Choroid plexus epithelial cell (primary cell): ENCODE data around the gene OR9G1.
"Not testable (repeated sequence)": the region's sequence is repeated elsewhere in the genome, so short reads cannot be mapped to it uniquely, and the experiment has no call there.

Experiments used
- DNase-seq: peaks from one replicate; pipeline ENCODE4 v3.0.0-alpha.2; 2010; ENCODE audit warnings: low read depth
- H3K4me3 ChIP-seq: 2 replicates; pipeline ENCODE4 v1.5.1; 2011; ENCODE audit warnings: low read depth, mild to moderate bottlenecking, control low read depth, low read length, moderate library complexity
- TF ChIP-seq, protein P1 (sequence below): conservative IDR thresholded peaks from 2 replicates; pipeline ENCODE4 v1.5.1; 2011; ENCODE audit warnings: low read depth, mild to moderate bottlenecking, control low read depth, inconsistent platforms, low read length, moderate library complexity

The OR9G1 gene, protein sequence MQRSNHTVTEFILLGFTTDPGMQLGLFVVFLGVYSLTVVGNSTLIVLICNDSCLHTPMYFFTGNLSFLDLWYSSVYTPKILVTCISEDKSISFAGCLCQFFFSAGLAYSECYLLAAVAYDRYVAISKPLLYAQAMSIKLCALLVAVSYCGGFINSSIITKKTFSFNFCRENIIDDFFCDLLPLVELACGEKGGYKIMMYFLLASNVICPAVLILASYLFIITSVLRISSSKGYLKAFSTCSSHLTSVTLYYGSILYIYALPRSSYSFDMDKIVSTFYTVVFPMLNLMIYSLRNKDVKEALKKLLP

DNA sequence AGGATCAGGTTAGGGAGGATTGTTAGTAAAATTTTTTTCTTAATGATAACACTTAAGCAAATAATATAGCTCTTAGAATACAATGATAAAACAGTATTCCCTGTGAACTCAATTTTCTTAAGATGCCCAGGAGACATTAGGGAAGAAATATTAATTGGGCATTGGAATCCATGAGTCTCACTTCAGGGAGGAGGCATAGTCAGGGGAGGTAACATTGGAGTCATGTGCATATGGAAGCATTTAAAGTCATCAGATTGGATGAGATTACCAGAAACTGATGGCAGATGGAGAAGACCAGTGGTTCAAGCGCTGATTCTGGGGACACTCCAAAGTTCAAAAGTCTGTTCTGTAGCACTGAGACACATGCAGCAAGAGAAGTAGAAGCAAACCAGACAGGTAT, at the start of gene OR9G1:
Gene OR9G1, plus strand, starts transcription at position 301 of the 400 bp plus-strand sequence. CDS start 1,293 bp downstream, outside the sequence.
- no peak within 1 kb of the TSS for H3K4me3 ChIP-seq
- DNase-seq = no peak
- TF ChIP-seq, protein P1, sequence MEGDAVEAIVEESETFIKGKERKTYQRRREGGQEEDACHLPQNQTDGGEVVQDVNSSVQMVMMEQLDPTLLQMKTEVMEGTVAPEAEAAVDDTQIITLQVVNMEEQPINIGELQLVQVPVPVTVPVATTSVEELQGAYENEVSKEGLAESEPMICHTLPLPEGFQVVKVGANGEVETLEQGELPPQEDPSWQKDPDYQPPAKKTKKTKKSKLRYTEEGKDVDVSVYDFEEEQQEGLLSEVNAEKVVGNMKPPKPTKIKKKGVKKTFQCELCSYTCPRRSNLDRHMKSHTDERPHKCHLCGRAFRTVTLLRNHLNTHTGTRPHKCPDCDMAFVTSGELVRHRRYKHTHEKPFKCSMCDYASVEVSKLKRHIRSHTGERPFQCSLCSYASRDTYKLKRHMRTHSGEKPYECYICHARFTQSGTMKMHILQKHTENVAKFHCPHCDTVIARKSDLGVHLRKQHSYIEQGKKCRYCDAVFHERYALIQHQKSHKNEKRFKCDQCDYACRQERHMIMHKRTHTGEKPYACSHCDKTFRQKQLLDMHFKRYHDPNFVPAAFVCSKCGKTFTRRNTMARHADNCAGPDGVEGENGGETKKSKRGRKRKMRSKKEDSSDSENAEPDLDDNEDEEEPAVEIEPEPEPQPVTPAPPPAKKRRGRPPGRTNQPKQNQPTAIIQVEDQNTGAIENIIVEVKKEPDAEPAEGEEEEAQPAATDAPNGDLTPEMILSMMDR = no peak

DNA sequence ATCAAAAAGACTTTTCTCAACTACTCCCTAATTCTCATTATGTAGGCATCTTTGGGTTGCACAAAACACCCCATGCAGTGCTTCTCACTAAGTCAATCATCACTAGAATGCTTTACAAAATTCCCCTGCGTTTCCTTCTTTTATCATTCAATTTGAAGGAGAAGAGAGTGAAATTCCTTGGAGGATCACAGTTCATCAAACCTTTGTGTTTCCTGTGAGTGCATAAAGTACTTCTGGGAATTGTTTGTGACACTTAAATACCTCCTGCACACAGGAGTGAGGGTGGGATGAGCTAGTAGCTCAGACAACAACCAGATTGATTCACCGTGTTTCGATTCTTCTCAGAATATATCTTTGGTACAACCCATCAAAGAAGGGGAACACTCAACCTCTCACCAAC, 39.1 kb upstream of the OR9G1 start:
- TF ChIP-seq, protein P1 = no peak
- H3K4me3 ChIP-seq = no peak overlapping the region
- DNase-seq = no peak

DNA sequence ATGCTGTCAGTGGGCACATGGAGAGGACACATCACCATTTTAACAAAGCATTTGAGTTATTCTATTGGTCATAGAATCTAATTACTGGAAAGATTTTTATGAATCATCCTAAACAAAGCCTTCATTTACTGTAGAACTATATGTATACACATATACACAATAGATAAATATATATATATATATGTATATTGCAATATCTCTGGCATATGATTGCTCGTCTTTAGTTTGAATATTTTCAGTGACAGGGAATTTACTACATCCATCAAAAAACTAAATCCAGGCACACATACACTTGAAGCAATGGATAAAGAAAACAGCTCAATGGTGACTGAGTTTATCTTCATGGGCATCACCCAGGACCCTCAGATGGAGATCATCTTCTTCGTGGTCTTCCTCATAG, 35.5 kb upstream of the OR9G1 start, which contains the start of gene OR5AR1:
Gene OR5AR1, plus strand, starts transcription at position 301 of the 400 bp plus-strand sequence. Its CDS starts 0 bp downstream, at position 301.
- H3K4me3 ChIP-seq = no peak within 1 kb of the TSS
- DNase-seq = no peak
- TF ChIP-seq, protein P1 = no peak

DNA sequence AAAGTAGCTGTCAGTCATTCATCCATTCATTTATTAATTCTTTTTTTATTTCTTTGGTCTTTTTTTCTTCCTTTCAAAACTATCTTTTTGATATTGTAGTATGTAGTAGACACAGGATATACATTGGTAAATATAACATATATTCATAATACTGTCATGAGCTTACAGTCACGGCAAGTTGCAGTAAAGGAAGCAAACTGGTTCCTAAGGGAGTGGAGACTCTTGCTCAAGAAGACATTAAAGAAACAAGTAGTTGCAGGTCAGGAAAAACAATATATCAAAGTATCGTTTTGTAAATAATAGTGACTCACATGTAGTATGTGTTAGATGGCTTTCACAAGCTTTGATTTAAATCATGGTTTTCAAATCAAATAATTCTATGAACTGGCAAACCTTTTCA, 27.9 kb upstream of the OR9G1 start:
- no peak for DNase-seq
- TF ChIP-seq, protein P1 = no peak
- H3K4me3 ChIP-seq = no peak overlapping the region

DNA sequence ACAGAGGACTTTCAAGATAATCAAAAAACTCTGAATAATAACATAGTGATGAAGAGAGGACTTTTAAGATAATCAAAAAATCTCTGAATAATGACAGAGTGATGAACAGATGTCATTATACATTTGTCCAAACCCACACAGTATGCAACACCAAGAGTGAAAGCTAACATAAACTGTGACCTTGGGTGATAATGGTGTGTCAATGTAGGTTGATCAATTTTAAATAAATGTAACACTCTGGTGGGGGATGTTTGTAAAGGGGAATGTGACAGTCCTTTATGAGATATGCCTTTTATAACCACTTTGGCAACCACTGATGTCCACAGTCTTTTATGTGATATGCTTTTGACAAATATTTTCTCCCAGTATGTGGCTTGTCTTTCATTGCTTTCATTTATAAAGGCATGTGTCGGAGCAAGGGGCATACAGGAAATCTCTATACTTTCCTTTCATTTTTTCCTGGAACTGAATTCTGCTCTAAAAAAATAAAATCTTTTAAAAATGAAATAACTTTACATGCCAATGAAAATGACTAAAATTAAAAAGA, 10.3 kb upstream of the OR9G1 start:
- TF ChIP-seq, protein P1 = no peak
- no peak for DNase-seq
- H3K4me3 ChIP-seq = no peak overlapping the region

DNA sequence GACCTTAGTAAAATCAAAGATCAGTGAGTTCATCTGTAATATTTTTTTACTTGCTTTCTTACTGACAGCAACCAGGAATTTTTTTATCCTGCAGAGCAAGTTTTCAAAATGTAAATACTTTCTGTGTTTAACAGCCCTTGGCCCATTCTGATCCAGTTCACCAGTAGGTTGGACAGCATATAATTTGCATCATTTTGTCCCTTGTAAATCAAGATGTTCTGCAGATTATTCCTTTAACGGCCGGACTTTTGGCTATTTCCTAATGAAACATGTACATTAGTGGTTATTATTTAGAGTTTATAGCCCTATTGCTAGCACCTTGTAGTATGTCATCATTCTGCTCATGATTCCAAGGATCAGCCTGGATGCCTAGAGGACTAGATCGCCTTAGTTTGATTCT, 7.7 kb upstream of the OR9G1 start:
- not testable (repeated sequence) for DNase-seq

DNA sequence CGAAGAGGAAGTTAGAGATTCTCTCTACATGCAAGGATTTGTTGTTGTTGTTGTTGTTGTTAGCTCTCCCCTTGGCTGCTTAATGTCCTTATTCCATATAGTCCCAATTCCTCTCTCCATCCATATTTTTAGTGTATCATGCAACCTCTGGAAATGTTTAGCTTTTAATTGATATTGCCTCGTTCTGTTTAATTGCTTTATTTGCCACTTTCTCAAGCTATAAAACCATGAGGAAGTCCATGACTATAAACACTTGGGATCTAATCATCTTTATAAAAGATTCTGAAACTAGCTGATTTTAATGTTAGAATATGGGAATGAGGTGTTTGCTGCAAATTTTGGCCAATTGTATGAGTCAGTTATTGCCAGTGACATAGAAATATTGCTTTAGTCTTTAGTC, 5.5 kb upstream of the OR9G1 start:
- TF ChIP-seq, protein P1 = no peak
- H3K4me3 ChIP-seq = no peak overlapping the region
- no peak for DNase-seq

More for the DNA sequence above, 7.7 kb upstream of the OR9G1 start:
- not testable (repeated sequence) for H3K4me3 ChIP-seq
